K562 (cell line): ENCODE measurements around the gene MCL1. TPM values are rescaled to one million over a fixed set of nuclear protein-coding genes. Genes with fewer than 3 reads are reported as not detected.
A peak's percentile ranks its signal among the peaks of the same experiment; 100 is the strongest.

Source experiments
- CBX2 ChIP-seq: fragments of 200-600 bp; sonication (generic); IDR thresholded peaks from one replicate; pipeline ENCODE4 v1.6.1; 2012; ENCODE audit warnings: mild to moderate bottlenecking, low read length, inconsistent platforms; ENCODE audit not compliant: insufficient read depth, poor library complexity, severe bottlenecking
- ETV5 ChIP-seq: sonication (generic); formaldehyde crosslinking; IDR thresholded peaks from 2 replicates; pipeline ENCODE4 v1.4.0; 2020; ENCODE audit warnings: low read depth, mild to moderate bottlenecking, missing genetic modification reagents
- FOXA1 ChIP-seq: fragments of 450-650 bp; IDR thresholded peaks from 2 replicates; pipeline ENCODE4 v1.6.1; 2016; ENCODE audit warnings: mild to moderate bottlenecking, borderline replicate concordance
- FOXK2 ChIP-seq, 2 experiments: fragments of 450-650 bp; IDR thresholded peaks in 1 of 2; conservative IDR thresholded peaks in 1 of 2; 2 replicates each; pipeline ENCODE4 v1.6.1; 2016; ENCODE audit warnings: low read depth in 2 of 2, mild to moderate bottlenecking in 1 of 2
- GATA2 ChIP-seq: sonication (generic); formaldehyde crosslinking; IDR thresholded peaks from 2 replicates; pipeline ENCODE4 v1.4.0; 2020; ENCODE audit warnings: mild to moderate bottlenecking, missing genetic modification reagents
- GTF2E2 ChIP-seq: fragments of 200-800 bp; sonication (Bioruptor generic); IDR thresholded peaks from 2 replicates; pipeline ENCODE4 v1.6.1; 2016; ENCODE audit warnings: missing genetic modification characterization, missing compliant biosample characterization
- KAT2B ChIP-seq: IDR thresholded peaks from one replicate; pipeline ENCODE4 v1.6.1; 2012; ENCODE audit warnings: low read depth, mild to moderate bottlenecking, control low read depth, inconsistent platforms, low read length, moderate library complexity
- KAT8 ChIP-seq: fragments of 450-650 bp; IDR thresholded peaks from 2 replicates; pipeline ENCODE4 v1.6.1; 2016; ENCODE audit warnings: low read depth, mild to moderate bottlenecking
- MAFK ChIP-seq: IDR thresholded peaks from 2 replicates; pipeline ENCODE4 v1.6.1; 2011; ENCODE audit warnings: low read length, improper control_type of control experiment
- OTX1 ChIP-seq: fragments of 450-650 bp; formaldehyde crosslinking; IDR thresholded peaks from 2 replicates; pipeline ENCODE4 v1.4.0; 2022; ENCODE audit warnings: mild to moderate bottlenecking
- PCBP1 ChIP-seq: fragments of 200-400 bp; formaldehyde crosslinking; IDR thresholded peaks from 2 replicates; pipeline ENCODE4 v1.6.1; 2018; ENCODE audit warnings: mild to moderate bottlenecking, low read depth, low read length; ENCODE audit not compliant: poor library complexity, severe bottlenecking
- PCBP2 ChIP-seq: fragments of 200-400 bp; formaldehyde crosslinking; IDR thresholded peaks from 2 replicates; pipeline ENCODE4 v1.6.1; 2018; ENCODE audit warnings: low read length, low read depth, mild to moderate bottlenecking, moderate library complexity; ENCODE audit not compliant: poor library complexity, severe bottlenecking
- POLR2B ChIP-seq: fragments of 450-650 bp; IDR thresholded peaks from 2 replicates; pipeline ENCODE4 v1.6.1; 2018; ENCODE audit warnings: low read depth; ENCODE audit not compliant: partially characterized antibody
- PRPF4 ChIP-seq: fragments of 200-400 bp; formaldehyde crosslinking; IDR thresholded peaks from one replicate; pipeline ENCODE4 v1.6.1; 2017; ENCODE audit warnings: low read length, low read depth, mild to moderate bottlenecking; ENCODE audit not compliant: insufficient read depth, poor library complexity, severe bottlenecking
- RBBP5 ChIP-seq: fragments of 200-600 bp; sonication (generic); IDR thresholded peaks from 2 replicates; pipeline ENCODE4 v1.6.1; 2012; ENCODE audit warnings: borderline replicate concordance, mild to moderate bottlenecking, low read length, control low read depth, inconsistent platforms; ENCODE audit not compliant: insufficient read depth, poor library complexity, severe bottlenecking
- RFX7 ChIP-seq: fragments of 250-450 bp; sonication (Bioruptor Pico); IDR thresholded peaks from 2 replicates; pipeline ENCODE4 v1.5.1; 2021; ENCODE audit warnings: mild to moderate bottlenecking
- SAFB2 ChIP-seq: fragments of 200-400 bp; formaldehyde crosslinking; IDR thresholded peaks from 2 replicates; pipeline ENCODE4 v1.6.1; 2018; ENCODE audit warnings: borderline replicate concordance, low read length, low read depth, moderate library complexity; ENCODE audit not compliant: severe bottlenecking
- THRAP3 ChIP-seq: fragments of 450-650 bp; IDR thresholded peaks from 2 replicates; pipeline ENCODE4 v1.6.1; 2016; ENCODE audit warnings: mild to moderate bottlenecking, inconsistent platforms, borderline replicate concordance
- U2AF2 ChIP-seq: fragments of 200-400 bp; formaldehyde crosslinking; optimal IDR thresholded peaks from 2 replicates; pipeline ENCODE3; 2017; ENCODE audit warnings: low read depth, mild to moderate bottlenecking, low read length
- ZC3H4 ChIP-seq: sonication (generic); formaldehyde crosslinking; IDR thresholded peaks from 2 replicates; pipeline ENCODE4 v1.9.0; 2021; ENCODE audit warnings: missing genetic modification reagents, borderline replicate concordance
- ZFP30 ChIP-seq: fragments of 250-450 bp; sonication (Bioruptor Pico); IDR thresholded peaks from 2 replicates; pipeline ENCODE4 v1.8.0; 2022; ENCODE audit warnings: moderate library complexity, mild to moderate bottlenecking, inconsistent platforms, borderline replicate concordance
- ZNF232 ChIP-seq: sonication (generic); formaldehyde crosslinking; IDR thresholded peaks from 2 replicates; pipeline ENCODE4 v1.8.0; 2022; ENCODE audit warnings: mild to moderate bottlenecking, missing genetic modification reagents
- ZNF274 ChIP-seq: IDR thresholded peaks from 2 replicates; pipeline ENCODE4 v1.6.1; 2011; ENCODE audit warnings: low read depth, mild to moderate bottlenecking, low read length, moderate library complexity, borderline replicate concordance
- ZNF699 ChIP-seq: fragments of 250-450 bp; sonication (Bioruptor Pico); IDR thresholded peaks from 2 replicates; pipeline ENCODE4 v1.8.0; 2021; ENCODE audit warnings: mild to moderate bottlenecking, moderate library complexity; ENCODE audit not compliant: insufficient replicate concordance
- polyA plus RNA-seq, 8 experiments: library from polyadenylated mRNA; depleted of rRNA in 4 of 8; stranded (reverse) in 5 of 8; unstranded in 3 of 8; fragments of >200 nt; fragmentation: Nextera tagmentation in 2 of 8; fragmentation: Illumina TruSeq in 1 of 8; extraction: Ambion mirVana in 2 of 8; extraction: Trizol in 1 of 8; gene quantifications; 2 replicates each; pipeline versions ENCODE4 v1.2.1 to v1.2.3, GENCODE V29; 2011 to 2014; ENCODE audit warnings: inconsistent platforms in 1 of 8, missing spikeins in 1 of 8
- total RNA-seq, 7 experiments: library from RNA; depleted of rRNA in 6 of 7; stranded (reverse); fragments of >200 nt in 6 of 7; fragmentation: Illumina TruSeq in 2 of 7; extraction: Trizol in 2 of 7; gene quantifications; 2 replicates each; pipeline versions ENCODE4 v1.2.1 to v1.2.3, GENCODE V29; 2011 to 2021; ENCODE audit warnings: low replicate concordance in 1 of 7
- TF ChIP-seq, protein P1 (sequence below), 2 experiments: fragments of 250-450 bp in 1 of 2; fragments of 450-650 bp in 1 of 2; sonication (Bioruptor Pico) in 1 of 2; IDR thresholded peaks; 2 replicates each; pipeline versions ENCODE4 v1.6.1 to v1.8.0; 2016 to 2021; ENCODE audit warnings: mild to moderate bottlenecking in 2 of 2, moderate library complexity in 2 of 2, missing compliant biosample characterization in 1 of 2, missing genetic modification characterization in 1 of 2
- TF ChIP-seq, protein P2 (sequence below): fragments of 450-650 bp; IDR thresholded peaks from 2 replicates; pipeline ENCODE4 v1.6.1; 2014; ENCODE audit warnings: low read depth, mild to moderate bottlenecking, moderate library complexity, borderline replicate concordance

MCL1 gene
- total and polyA plus RNA-seq, 9 of the 15 experiments (the other 6 are each of a cell fraction or from before 2014, with no cell fraction given) = 27.1 to 224 (median 138) TPM

DNA sequence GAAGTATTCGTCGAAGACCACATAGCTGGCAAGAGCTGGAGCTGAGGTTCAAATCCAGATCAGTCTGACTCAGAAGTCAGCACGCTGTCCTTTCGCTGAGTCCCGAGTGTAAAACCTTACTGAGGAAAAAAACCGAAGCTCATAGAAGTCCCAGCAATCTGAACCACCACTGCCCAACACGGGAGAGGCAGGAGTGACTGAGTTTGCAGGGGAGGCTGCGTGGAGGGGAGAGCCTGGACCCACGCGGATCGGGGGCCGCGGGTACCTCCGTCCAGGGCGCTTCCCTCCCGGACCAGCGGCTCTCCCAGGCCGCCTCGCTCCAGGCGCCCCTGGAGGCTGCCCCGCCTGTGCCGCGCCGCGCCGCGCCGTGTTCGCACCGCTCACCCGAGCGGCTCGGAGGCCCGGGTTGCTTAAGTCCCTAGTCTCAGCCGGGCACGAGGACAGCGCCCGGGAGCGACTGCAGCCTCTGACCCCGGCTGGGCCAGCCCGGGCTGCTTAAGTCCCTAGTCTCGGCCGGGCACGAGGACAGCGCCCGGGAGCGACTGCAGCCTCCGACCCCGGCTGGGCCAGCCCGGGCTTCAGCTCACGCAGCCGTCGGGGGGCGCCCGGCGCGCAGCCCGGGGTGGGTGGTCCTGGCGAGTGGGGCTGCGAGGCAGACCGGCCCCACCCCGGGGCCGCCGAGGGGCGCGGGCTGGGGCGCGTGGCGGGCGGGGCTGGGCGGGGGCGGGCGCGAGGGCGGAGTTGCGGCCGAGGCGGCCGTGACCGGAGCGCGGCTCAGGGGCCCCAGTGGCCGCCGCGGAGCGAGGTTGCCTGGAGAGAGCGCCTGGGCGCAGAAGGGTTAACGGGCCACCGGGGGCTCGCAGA is 30.5 kb downstream of the MCL1 start, which contains the start of gene ADAMTSL4 (continued):
- no peak for TF ChIP-seq GTF2E2
- TF ChIP-seq ZC3H4 = no peak
- no peak for TF ChIP-seq FOXK2 (conservative IDR thresholded peaks at IDR 0.05 in 1 of 2, IDR thresholded peaks at IDR 0.05 in 1 of 2; ENCODE audit: low read depth in 2 of 2)
- TF ChIP-seq KAT8 = no peak
- no peak for TF ChIP-seq ZNF699 (CRISPR knock-in tag)
- no peak for TF ChIP-seq THRAP3
- peak; percentile 47; the same call in 1 of the 2 replicates for TF ChIP-seq ZNF232 (CRISPR knock-in tag)
- no peak for TF ChIP-seq CBX2
- TF ChIP-seq RFX7 = no peak
- no peak for TF ChIP-seq ZNF274
- TF ChIP-seq KAT2B = no peak
- TF ChIP-seq PRPF4 = no peak
- no peak for TF ChIP-seq PCBP1
- TF ChIP-seq RBBP5 = peak; percentile 52
- no peak for TF ChIP-seq SAFB2
- TF ChIP-seq MAFK = no peak
- peak; percentile 63 for TF ChIP-seq POLR2B
- no peak for TF ChIP-seq GATA2 (CRISPR knock-in tag)
- no peak for TF ChIP-seq PCBP2
- no peak for TF ChIP-seq ZFP30
- TF ChIP-seq, protein P1, sequence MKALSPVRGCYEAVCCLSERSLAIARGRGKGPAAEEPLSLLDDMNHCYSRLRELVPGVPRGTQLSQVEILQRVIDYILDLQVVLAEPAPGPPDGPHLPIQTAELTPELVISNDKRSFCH (CRISPR knock-in tag; IDR thresholded peaks at IDR 0.05) = no peak
- TF ChIP-seq, protein P1 (tag; IDR thresholded peaks at IDR 0.05) = peak; percentile 57; the same call in 1 of the 2 replicates
- no peak for TF ChIP-seq U2AF2
- TF ChIP-seq, protein P2, sequence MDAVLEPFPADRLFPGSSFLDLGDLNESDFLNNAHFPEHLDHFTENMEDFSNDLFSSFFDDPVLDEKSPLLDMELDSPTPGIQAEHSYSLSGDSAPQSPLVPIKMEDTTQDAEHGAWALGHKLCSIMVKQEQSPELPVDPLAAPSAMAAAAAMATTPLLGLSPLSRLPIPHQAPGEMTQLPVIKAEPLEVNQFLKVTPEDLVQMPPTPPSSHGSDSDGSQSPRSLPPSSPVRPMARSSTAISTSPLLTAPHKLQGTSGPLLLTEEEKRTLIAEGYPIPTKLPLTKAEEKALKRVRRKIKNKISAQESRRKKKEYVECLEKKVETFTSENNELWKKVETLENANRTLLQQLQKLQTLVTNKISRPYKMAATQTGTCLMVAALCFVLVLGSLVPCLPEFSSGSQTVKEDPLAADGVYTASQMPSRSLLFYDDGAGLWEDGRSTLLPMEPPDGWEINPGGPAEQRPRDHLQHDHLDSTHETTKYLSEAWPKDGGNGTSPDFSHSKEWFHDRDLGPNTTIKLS = no peak; the same call in 1 of the 2 replicates
- TF ChIP-seq ETV5 (CRISPR knock-in tag) = no peak
- TF ChIP-seq FOXA1 = no peak
- TF ChIP-seq OTX1 (CRISPR knock-in tag) = no peak
